Stimulated activated CD4-positive, alpha-beta T cell treated with anti-CD3 and anti-CD28 coated beads, Interleukin-4, amount 100 ng/mL, for 24 hours (primary cell): ENCODE results near the gene ACTL6B.

Experiments
- DNase-seq: peaks from one replicate; pipeline ENCODE4 v3.0.0-alpha.2; 2020

Gene ACTL6B

DNA sequence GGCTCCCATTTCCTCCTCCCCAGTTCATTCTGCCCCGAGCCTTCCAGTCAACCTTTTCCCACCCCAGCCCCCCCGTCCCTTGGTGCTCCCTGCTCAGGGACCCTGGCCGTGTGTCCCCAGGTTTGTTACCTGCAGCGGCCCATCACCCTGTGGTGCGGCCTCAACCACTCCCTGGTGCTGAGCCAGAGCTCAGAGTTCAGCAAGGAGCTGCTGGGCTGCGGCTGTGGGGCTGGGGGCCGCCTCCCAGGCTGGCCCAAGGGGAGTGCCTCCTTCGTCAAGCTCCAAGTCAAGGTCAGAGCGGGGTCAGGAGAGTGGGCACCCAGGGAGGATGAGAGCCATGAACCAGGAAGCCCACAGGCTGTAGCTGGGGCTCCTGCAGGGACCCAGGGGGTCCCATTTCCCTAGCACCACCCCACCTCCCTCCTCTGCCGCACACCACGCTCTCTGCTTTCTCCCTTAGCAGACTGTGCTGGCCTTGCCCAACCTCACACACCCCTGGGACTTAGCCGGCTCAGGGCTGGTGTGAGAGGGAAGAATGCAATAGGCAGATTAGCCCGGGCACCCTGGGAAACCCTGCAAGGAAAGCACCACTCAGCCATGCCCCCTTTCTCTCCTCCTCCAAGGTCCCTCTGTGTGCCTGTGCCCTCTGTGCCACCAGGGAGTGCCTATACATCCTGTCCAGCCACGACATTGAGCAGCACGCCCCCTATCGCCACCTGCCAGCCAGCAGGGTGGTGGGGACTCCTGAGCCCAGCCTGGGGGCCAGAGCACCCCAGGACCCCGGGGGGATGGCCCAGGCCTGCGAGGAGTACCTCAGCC lies 56.1 kb downstream of the ACTL6B start:
- no peak for DNase-seq

DNA sequence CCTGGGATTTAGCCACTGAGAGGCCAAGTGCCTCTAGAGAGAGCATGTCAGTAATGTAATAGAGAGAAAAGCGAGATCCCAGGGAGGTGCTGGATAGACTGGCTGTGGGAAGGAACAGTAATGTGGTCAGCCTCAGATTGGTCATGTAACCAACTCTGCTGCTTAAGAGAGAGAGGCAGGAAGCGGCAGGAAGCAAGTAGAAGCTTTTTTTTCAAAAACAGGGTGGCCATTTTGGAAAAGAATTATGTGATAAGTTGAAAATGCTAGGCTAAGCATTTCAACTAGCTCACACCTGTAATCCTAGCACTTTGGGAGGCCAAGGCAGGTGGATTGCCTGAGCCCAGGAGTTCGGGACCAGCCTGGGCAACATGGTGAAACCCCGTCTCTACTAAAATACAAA lies 57.8 kb downstream of the ACTL6B start:
- DNase-seq: no peak

DNA sequence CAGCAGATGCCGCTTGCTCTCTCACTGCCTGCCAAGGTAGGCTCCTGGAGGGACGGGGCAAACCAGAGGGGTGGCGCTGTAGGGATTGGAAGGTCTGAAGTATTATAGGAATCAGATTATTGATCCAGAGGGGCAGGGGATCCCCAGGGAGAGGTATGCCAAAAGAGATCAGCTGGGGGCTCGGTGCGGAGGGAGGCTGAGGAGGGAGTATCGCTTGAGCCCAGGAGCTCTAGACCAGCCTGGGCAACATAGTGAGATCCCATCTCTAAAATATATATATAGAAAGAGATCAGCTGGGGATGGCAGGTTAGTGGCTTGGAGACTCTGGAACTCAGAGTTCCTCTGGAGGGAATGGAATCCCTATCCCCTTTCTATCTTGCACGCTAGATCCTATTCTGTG lies 61.1 kb downstream of the ACTL6B start:
- no peak for DNase-seq
